T follicular helper cell (primary cell): ENCODE measurements around the gene APOH.
A peak's percentile ranks its signal among the peaks of the same experiment; 100 is the strongest.
"Not testable (repeated sequence)": the region's sequence is repeated elsewhere in the genome, so short reads cannot be mapped to it uniquely, and the experiment has no call there.

Experiments
- DNase-seq: peaks from one replicate; pipeline ENCODE4 v3.0.0-alpha.2; 2020; ENCODE audit warnings: low read depth
- total RNA-seq, 2 experiments: gene quantifications; one replicate each; lab custom pipeline; 2026; lab: John Stamatoyannopoulos, UW

Gene APOH
- 0 reads per million in 2 experiments for total RNA-seq

GRCh38 chr17:66228887-66229782, at the start of gene APOH:
TSS of gene APOH (minus strand) at chr17:66229415. CDS start at chr17:66229379, 36 bp downstream.
- no peak for DNase-seq

GRCh38 chr17:66277191-66277590, 48.0 kb upstream of the APOH start:
- no peak for DNase-seq

- no peak for DNase-seq
Observed at GRCh38 chr17:66276328-66276937, 47.2 kb upstream of the APOH start.

GRCh38 chr17:66275651-66276050, 46.4 kb upstream of the APOH start:
- DNase-seq: no peak

- no peak for DNase-seq
Observed at GRCh38 chr17:66273586-66273848, 44.3 kb upstream of the APOH start.

- DNase-seq: no peak
Observed at GRCh38 chr17:66272811-66273585, 43.8 kb upstream of the APOH start.

- no peak for DNase-seq
Observed at GRCh38 chr17:66271512-66271911, 42.3 kb upstream of the APOH start.

- no peak for DNase-seq
Observed at GRCh38 chr17:66270106-66270505, 40.9 kb upstream of the APOH start.

- no peak for DNase-seq
Observed at GRCh38 chr17:66268247-66268927, 39.2 kb upstream of the APOH start.

- DNase-seq: no peak
Observed at GRCh38 chr17:66264696-66265095, 35.5 kb upstream of the APOH start.

GRCh38 chr17:66262767-66263166, 33.6 kb upstream of the APOH start:
- DNase-seq: no peak

GRCh38 chr17:66260688-66261087, 31.5 kb upstream of the APOH start:
- no peak for DNase-seq

GRCh38 chr17:66260275-66260674, 31.1 kb upstream of the APOH start:
- no peak for DNase-seq

GRCh38 chr17:66255527-66255971, 26.3 kb upstream of the APOH start:
- no peak for DNase-seq

GRCh38 chr17:66255112-66255511, 25.9 kb upstream of the APOH start:
- peak; percentile 10 for DNase-seq

GRCh38 chr17:66253458-66253857, 24.2 kb upstream of the APOH start:
- not testable (repeated sequence) for DNase-seq

GRCh38 chr17:66250686-66251085, 21.5 kb upstream of the APOH start:
- no peak for DNase-seq

GRCh38 chr17:66248285-66248684, 19.1 kb upstream of the APOH start:
- DNase-seq: no peak

GRCh38 chr17:66241839-66242238, 12.6 kb upstream of the APOH start:
- no peak for DNase-seq

- DNase-seq: no peak
Observed at GRCh38 chr17:66240630-66241029, 11.4 kb upstream of the APOH start.

GRCh38 chr17:66240013-66240412, 10.8 kb upstream of the APOH start:
- DNase-seq: no peak

- DNase-seq: no peak
Observed at GRCh38 chr17:66235377-66235994, 6.3 kb upstream of the APOH start.
